Glutamatergic neuron (in vitro differentiated cells): ENCODE measurements around the gene EPB41L3. TPM values are rescaled to one million over a fixed set of nuclear protein-coding genes. Genes with fewer than 3 reads are reported as not detected.

Source experiments
- DNase-seq: peaks from one replicate; pipeline ENCODE4 v3.0.0; 2022
- H3K27ac Mint-ChIP-seq: one replicate; pipeline ENCODE4 v1.8.0; 2020; ENCODE audit warnings: mild to moderate bottlenecking, mixed read lengths, inconsistent platforms; ENCODE audit not compliant: unreplicated experiment
- H3K27me3 Mint-ChIP-seq: one replicate; pipeline ENCODE4 v1.8.0; 2020; ENCODE audit warnings: mild to moderate bottlenecking, moderate library complexity, mixed read lengths, inconsistent platforms; ENCODE audit not compliant: unreplicated experiment
- H3K36me3 Mint-ChIP-seq: one replicate; pipeline ENCODE4 v1.8.0; 2020; ENCODE audit warnings: mild to moderate bottlenecking, mixed read lengths, inconsistent platforms; ENCODE audit not compliant: unreplicated experiment
- H3K4me1 Mint-ChIP-seq: one replicate; pipeline ENCODE4 v1.8.0; 2020; ENCODE audit warnings: mild to moderate bottlenecking, low read depth, mixed read lengths, inconsistent platforms; ENCODE audit not compliant: unreplicated experiment
- H3K4me3 Mint-ChIP-seq: one replicate; pipeline ENCODE4 v1.8.0; 2020; ENCODE audit warnings: mild to moderate bottlenecking, mixed read lengths, inconsistent platforms; ENCODE audit not compliant: unreplicated experiment
- H3K9me3 Mint-ChIP-seq: one replicate; pipeline ENCODE4 v1.8.0; 2020; ENCODE audit warnings: mild to moderate bottlenecking, moderate library complexity, mixed read lengths, inconsistent platforms; ENCODE audit not compliant: unreplicated experiment
- total RNA-seq: library from RNA; stranded (reverse); fragmentation: NEBNext Ultra II Directional; extraction: Animal tissue kit (Norgen Biotek cat#: 25700); gene quantifications from one replicate; pipeline ENCODE4 v1.2.1, GENCODE V29; 2021; ENCODE audit not compliant: unreplicated experiment
- TF ChIP-seq, protein P1 (sequence below): fragments of 200-600 bp; sonication (generic); IDR thresholded peaks from one replicate; pipeline ENCODE4 v1.5.0; 2021; ENCODE audit not compliant: partially characterized antibody, unreplicated experiment

EPB41L3 gene
- total RNA-seq, 1 donor from 2014 or later = 368 TPM

DNA sequence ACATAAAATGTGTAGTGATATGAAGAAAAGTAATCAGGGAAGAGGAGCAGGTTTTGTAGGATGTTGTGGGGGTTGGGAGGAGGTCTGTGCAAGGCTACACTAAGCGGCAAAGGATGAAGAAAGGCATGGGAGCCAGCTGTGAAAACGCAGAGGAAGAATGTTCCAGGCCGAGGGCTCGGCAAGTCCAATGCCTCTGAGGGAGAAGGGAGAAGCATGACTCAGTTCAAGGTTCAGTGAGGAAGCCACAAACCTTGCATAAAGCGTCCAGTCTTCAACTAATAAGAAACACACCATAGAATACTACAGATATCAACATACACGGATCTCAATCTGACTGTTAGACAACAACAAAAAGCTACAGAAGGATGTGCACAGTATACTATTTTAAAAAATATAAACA, 16.2 kb downstream of the EPB41L3 start:
- DNase-seq = no peak
- H3K4me3 Mint-ChIP-seq = peak overlapping the region; percentile 53
- peak overlapping the region; percentile 79 for H3K27ac Mint-ChIP-seq
- peaks cover 12% of the 10 kb centered on the region for H3K27me3 Mint-ChIP-seq
- H3K36me3 Mint-ChIP-seq = no peaks in the 10 kb centered on the region
- H3K9me3 Mint-ChIP-seq = peaks cover 16% of the 10 kb centered on the region
- H3K4me1 Mint-ChIP-seq = peaks cover 60% of the 10 kb centered on the region
- TF ChIP-seq, protein P1, sequence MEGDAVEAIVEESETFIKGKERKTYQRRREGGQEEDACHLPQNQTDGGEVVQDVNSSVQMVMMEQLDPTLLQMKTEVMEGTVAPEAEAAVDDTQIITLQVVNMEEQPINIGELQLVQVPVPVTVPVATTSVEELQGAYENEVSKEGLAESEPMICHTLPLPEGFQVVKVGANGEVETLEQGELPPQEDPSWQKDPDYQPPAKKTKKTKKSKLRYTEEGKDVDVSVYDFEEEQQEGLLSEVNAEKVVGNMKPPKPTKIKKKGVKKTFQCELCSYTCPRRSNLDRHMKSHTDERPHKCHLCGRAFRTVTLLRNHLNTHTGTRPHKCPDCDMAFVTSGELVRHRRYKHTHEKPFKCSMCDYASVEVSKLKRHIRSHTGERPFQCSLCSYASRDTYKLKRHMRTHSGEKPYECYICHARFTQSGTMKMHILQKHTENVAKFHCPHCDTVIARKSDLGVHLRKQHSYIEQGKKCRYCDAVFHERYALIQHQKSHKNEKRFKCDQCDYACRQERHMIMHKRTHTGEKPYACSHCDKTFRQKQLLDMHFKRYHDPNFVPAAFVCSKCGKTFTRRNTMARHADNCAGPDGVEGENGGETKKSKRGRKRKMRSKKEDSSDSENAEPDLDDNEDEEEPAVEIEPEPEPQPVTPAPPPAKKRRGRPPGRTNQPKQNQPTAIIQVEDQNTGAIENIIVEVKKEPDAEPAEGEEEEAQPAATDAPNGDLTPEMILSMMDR = no peak

DNA sequence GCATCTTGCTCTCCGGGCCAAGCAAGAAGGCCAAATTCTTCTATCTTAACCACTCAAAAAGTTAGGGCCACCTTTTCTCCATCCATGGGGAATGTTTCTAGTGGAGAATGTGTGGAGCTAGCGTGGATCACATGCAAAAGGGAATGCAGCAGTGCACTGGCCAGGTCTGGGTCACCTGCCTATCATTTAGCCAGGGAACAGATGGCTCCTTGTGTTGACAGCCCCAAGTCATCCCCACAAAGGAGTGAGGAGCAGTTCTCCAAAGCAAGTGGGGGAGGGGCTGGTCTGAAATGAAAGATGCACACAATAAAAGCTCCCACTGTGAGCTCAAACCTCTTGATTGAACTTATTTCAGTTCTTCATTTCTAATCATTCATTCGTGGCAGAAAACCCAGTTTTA, 19.1 kb downstream of the EPB41L3 start:
- Mint-ChIP-seq H3K4me1 (peaks cover 60% of the 10 kb centered on the region), H3K9me3 (peaks cover 11% of the 10 kb centered on the region), H3K27ac (peak overlapping the region; percentile 96), H3K36me3 (no peaks in the 10 kb centered on the region), H3K27me3 (peaks cover 10% of the 10 kb centered on the region), H3K4me3 (peak overlapping the region; percentile 68)
- peak; percentile 52 for DNase-seq
- TF ChIP-seq, protein P1 = no peak

DNA sequence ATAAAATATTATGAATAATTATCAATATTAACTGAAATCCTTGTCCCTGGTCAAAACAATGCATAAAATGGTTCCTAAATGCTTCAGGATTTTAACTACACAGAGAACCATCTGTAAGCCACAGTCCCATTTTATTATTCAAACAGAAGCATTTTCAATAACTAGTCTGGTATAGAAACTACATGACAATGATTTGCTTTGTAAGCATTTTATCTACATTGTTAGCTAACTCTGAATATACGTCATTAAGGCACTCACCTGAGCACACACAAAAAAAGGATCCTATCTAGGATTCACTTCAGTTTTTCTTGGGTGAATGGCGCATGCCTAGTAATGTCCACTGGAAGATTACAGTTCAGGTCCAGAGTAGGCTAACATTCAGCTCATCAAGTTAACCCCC, 22.8 kb downstream of the EPB41L3 start:
- H3K4me3 Mint-ChIP-seq = peak overlapping the region; percentile 13
- H3K27ac Mint-ChIP-seq = peak overlapping the region; percentile 60
- H3K4me1 Mint-ChIP-seq = peaks cover 70% of the 10 kb centered on the region
- H3K36me3 Mint-ChIP-seq = no peaks in the 10 kb centered on the region
- H3K27me3 Mint-ChIP-seq = peaks cover 8% of the 10 kb centered on the region
- no peak for DNase-seq
- TF ChIP-seq, protein P1 = no peak
- peaks cover 11% of the 10 kb centered on the region for H3K9me3 Mint-ChIP-seq

DNA sequence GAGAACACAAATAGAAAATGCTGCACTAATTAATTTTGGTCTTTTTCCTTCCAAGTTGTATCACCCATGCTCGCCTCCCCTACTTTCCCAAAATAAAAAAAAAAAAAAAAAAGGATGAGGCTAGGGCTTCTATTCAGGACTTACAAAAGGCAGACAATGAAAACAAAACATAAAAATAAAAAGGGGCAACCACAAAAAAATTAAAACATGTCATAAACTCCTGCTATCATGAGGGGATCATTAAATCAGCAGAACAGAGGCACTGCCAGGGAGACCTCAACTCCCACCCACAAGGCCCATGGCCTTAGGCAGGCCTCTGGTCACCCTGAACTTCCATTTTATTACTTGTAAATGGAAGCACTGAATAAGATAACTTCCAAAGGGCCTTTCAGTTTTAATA, 23.3 kb downstream of the EPB41L3 start:
- no peaks in the 10 kb centered on the region for H3K36me3 Mint-ChIP-seq
- H3K9me3 Mint-ChIP-seq = peaks cover 12% of the 10 kb centered on the region
- peaks cover 71% of the 10 kb centered on the region for H3K4me1 Mint-ChIP-seq
- DNase-seq = no peak
- TF ChIP-seq, protein P1 = no peak
- H3K4me3 Mint-ChIP-seq = no peak overlapping the region
- H3K27ac Mint-ChIP-seq = no peak overlapping the region
- H3K27me3 Mint-ChIP-seq = peaks cover 8% of the 10 kb centered on the region

DNA sequence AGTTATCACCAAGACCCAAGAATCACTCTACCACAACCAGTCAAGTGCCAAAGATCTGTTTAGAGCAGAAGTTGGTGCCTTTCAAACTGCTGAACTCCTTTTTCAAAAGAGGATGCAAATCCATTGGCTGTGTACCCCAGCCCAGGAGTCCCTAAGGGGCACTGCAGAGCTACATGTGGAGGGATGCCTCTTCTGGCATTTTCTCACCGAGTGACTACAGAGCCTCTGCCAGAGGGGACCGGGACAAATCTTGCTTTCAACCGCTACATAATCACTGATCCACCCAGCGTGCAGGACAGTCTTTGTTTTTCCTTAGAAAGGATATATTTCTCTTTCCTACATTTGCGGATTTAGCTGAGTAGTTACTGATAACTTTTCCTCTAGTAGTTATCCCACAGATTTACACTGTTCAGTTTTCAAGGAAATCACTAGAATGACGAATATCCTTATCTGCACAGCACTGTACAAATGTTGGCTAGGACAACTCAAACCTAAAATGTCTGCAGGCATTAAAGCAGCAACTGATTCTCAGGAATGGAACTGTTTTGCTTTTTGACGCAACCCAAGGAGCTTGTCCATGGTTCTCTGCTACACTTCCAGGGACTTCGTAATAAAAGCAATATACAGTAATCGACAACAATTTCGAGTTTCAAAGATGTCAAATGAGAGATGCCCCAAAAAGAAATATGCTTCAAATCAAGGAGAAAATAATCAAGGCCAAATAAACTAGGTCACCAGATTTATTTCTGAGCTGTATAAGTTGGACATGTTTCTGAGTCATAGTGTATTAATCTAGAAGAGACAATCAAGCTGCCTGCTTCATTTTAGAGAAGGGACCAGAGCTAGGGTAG, 24.1 kb downstream of the EPB41L3 start:
- Mint-ChIP-seq H3K9me3 (peaks cover 11% of the 10 kb centered on the region), H3K4me3 (peak overlapping the region; percentile 66), H3K36me3 (no peaks in the 10 kb centered on the region), H3K4me1 (peaks cover 71% of the 10 kb centered on the region), H3K27ac (peak overlapping the region; percentile 95), H3K27me3 (peaks cover 4% of the 10 kb centered on the region)
- DNase-seq = no peak
- TF ChIP-seq, protein P1 = no peak
